ELF-1 (cell line): ENCODE data around the gene IL3.
A peak's percentile ranks its signal among the peaks of the same experiment; 100 is the strongest.

Source experiments
- DNase-seq: peaks from one replicate; pipeline ENCODE4 v3.0.0-alpha.2; 2016; ENCODE audit warnings: low read depth, low spot score

Gene IL3, protein sequence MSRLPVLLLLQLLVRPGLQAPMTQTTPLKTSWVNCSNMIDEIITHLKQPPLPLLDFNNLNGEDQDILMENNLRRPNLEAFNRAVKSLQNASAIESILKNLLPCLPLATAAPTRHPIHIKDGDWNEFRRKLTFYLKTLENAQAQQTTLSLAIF

DNA sequence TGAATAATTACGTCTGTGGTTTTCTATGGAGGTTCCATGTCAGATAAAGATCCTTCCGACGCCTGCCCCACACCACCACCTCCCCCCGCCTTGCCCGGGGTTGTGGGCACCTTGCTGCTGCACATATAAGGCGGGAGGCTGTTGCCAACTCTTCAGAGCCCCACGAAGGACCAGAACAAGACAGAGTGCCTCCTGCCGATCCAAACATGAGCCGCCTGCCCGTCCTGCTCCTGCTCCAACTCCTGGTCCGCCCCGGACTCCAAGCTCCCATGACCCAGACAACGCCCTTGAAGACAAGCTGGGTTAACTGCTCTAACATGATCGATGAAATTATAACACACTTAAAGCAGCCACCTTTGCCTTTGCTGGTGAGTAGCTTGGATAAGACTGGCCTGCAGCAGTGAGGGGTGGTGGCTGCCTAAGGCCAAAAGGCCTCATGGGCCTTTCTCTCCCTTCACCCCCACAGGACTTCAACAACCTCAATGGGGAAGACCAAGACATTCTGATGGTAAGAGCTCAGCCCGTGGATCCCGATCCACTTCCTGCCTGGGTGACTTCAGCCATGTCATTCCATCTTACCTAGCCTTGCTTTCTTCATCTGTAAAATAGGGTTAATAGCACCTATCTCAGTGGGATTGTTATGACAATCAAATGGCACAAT is at the start of gene IL3:
IL3 (plus strand) TSS at position 155 of the 661 bp plus-strand sequence; CDS start at position 207, 52 bp downstream.
- no peak for DNase-seq

DNA sequence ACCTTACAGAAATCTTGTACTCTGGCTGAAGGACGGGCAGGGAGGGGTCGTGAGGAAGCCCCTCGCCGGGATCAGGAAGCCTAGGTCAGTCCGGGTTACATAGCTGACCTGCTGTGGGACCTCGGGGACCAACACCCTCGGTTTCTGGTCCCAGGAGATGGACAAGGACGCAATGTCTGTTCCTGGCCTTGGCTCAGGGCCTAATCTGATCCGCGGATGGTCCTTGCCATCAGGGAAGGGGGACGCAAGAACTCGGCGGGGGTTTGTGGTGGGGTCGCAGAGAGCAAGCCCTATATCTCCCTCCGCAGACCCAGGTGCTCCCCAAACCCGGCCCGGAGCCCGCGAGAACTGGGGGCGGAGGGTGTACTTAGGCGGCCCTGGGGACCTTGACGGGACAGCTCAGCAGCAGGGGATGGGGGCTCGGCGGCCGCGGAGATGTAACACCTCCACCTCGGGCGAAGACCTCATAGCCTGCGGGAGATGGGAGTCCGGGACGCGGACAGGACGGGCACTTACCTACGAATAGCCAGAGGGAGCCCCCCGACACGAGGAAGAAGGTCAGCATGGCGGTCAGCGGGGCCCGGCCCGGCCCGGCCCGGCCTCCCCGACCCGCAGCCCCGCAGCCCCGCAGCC is 49.4 kb upstream of the IL3 start:
- DNase-seq = no peak

DNA sequence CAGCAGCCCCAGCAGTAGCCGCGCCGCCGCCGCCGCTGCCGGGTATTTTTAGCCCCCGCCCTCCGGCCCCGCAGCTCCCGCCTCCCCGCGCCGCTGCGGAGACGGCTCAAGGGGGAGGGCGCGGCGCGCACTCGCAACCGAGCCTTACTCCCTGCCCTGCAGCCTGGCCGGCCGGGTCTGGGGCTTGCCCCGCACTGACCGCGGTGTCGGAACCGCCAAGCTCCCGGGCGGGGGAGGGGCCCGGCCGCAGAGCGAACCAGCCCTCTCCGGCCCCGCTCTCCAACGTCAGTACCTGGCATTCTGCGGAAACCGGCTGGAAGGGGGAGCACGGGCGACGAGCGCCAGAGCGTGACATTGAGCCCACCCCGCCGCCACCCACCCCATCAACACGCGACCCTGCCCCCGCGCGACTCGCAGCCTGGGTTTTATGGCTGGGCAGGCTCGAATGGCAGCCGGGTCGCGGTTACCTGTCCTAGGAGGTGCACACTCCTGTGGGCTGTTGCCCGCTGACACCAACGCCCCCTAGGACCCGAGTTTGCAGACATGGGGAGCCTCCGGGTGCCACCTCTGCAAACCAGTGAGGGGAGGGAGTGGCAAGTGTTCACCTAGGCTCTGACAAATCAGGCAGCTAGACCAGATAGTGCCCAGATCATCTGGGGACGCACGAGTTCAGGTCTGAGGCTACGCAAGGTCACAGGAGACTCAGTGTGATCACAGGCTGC is 48.7 kb upstream of the IL3 start, which contains the start of gene ACSL6:
ACSL6 (minus strand) TSS at position 37 of the 722 bp plus-strand sequence. CDS start 105 bp downstream, outside the sequence.
- DNase-seq = no peak

DNA sequence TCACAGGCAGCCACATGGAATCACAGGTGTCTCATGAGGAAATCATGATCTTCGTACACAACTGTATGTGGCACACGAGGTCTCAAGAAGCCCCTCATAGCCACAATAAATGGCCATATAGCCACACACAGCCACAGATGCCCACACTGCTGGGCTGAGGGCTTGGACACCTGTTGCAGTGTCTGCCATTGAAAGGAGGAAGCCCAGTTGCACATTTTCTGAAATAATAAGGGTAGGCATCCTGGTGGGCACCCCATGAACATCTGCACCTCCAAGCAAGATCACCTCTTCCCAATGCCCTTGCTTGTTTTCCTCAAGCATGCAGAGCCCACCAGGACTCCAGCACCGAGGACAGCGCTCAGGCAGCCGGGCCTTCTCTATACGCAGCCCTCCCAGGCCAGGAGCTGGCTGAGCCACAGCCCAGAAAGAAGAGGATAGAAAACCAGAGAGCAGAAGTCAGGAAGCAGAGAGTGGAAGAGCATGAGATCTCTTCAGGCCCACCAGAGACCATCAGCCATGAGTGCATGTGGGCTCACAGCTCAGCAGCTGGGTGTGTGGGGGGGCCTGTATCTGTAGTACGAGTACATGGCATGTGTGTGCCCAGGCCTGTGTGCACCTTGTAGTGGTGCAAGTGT is 48.0 kb upstream of the IL3 start:
- peak; percentile 84 for DNase-seq

DNA sequence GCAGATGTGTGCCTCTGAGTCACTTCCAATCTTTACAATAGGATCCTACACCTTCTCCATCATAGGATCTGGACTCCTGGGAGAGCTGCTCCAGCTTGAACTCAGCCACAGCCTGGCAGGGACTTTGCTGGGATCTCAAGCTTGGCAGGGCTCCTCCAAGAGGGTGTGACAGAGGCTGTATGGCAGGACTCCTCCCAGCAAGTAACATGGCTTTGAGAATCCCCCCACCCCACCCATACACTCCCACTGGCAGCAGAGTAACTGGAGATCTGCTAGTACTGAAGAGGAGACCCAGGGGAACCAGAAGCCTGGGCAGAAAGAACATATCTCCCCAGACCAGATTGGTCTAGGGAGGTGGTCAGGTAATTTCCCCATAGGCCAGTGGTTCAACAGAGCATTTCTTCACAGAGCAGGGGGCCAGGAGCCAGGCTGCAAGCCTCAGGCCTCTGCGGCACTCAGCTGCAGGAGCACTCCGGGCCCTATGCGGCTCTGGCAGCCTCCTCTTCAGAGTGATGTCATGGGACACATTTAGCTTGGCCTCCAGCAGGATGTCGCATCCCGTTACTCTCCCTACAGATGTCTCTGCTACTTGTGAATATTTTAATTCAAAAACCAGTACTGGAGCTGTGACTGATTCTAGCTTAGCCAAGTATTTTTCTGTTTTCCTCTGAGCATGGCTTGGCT is 47.3 kb upstream of the IL3 start:
- no peak for DNase-seq

DNA sequence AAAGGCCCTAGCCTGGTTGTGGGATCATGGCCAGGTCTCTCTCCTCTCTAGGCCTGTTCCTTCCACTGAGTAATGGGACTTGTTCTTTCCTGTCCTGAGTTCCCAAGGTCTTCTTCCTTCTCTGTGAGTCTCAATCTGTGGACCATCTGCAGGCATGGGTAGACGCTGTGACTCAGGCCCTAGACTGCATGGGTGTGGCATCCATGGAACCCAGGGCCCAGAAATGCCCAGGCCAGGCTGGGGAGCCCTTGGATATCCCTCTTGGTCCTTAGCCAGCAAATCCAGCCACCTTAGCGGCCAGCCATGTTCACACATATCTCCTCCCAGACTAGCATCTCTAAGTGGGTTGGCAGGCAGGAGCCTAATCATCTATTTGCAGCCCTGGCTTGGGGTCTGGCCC is 46.7 kb upstream of the IL3 start:
- no peak for DNase-seq

DNA sequence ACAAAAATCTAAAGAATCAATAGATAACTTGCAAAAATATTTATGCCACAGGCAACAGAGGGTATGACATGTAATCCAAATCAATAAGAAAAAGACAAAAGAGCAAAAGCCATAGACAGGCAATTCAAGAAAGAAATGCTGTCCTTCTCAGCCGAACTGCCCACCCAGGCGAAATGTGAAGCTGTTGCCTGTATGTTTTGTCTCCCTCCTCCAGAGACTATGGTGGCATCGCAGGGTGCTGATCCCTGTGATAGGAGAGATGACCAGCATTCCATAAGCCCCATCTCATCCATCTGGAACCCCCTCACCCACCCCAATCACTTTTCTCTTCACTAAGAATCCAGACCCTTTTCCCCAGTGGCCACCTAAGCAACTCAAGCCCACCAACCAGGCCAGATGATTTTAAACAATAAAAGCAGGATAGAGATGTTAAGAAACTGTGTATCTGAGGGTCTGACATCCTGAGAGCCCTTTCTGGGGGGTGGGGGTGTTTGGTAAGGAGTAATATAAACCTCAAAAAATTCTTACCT is 43.7 kb upstream of the IL3 start:
- DNase-seq = no peak

DNA sequence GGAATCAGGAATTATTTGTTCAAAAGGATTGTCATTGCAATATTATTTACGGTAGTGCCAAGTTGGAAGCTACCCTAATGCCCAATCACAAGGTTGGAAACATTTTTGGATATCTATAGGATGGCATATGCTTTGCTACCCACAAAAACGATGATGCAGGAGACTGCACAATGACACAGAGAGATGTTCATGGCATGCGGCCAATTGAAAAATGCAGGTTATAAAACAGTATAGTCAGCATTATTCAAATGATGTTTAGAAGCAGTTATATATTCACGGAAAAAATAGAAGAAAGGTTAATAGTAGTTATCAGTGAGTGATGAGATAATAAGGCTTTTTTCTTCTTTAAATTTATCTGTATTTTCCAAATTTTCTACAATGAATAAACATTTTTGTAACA is 43.1 kb upstream of the IL3 start:
- DNase-seq = no peak

DNA sequence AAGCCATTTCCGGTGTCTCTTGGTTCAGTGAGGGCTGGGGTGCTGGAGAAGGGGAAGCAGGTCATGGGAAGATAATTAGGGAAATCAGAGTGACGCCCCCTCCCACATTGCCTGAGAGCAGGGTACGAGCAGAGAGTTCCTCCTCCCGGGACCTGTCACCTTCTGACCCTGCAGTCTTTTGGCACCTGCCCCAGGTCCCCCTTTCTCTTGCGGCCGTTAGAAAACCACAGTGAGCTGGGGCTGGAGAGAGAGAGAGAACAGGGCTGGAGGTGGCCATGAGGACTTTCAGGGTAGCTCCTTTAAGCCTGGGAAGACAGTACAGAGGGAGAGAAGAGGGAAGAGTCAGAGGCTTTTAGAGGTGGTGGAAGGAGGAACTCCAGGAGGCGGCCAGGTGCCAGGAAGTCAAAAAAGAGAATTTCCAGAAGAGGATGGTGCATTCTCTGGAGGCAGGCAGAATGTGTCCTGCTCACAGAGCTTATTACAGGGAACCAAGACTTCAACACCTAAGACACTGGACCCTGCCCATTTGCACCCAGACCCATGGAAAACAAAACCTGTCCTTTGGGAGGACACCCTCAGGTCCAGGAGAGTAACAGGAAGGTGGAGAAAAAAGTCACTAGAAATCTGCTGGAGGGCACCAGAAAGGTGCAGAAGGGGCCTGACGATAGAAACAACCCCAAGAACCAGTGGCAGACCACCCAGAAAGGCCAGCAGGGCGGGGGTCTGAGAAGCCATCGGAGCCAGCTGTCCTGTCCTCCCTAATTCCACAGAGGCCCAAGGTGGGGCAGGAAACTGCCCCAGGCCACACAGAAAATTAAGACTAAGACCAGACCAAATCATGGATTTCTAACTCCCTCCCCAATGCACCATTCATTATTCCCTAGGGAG is 42.5 kb upstream of the IL3 start:
- no peak for DNase-seq

DNA sequence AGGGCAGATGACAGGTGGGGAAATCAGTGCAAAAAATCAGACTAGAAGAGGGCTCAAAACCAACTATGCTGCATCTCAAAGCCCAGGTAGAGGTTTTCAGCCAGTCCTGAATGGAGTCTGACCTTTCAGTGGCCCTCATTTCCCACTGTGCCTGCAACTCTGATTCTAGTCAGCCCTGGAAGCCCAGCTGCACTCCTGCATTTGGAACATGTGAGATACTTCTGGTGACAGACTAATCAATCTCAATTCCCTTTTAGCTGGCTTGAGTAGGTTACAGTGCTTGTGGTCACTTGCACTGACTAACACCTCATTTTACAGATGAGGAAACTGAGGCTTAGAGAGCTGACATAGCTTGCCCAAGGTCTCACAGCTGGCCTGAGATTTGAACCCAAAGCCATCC is 41.1 kb upstream of the IL3 start:
- DNase-seq = no peak

DNA sequence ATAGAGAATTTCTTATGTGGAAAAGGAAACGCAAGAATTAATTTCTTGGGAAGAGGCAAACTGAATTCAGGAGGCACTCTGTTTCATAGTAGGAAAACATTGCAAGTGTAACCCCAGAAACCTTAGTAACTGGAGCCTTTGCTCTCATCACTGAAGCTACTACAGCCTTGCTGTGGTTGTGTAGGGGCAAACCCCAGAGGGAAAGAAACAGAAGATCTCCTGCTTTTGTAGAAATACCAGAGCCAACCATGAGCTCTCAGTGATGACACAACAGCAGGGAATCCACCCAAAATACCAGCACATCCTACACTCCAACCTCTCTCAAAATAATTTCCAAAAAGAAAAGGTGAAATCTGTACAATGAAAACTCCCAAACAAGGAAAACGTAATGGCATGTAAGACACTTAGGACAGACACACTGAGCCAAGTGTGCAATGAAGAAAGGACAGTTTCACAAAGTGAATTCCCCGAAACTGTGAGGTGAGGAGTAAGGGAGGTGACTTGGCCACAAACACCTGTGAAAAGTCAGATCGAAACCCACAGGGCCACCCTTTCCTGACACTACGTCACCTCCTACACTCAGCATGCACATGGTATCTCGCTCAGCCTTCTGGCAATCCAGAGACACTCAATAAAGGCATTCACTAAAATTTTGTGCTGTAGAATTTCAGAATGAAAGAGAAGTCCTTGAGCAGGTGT is 40.4 kb upstream of the IL3 start:
- no peak for DNase-seq

DNA sequence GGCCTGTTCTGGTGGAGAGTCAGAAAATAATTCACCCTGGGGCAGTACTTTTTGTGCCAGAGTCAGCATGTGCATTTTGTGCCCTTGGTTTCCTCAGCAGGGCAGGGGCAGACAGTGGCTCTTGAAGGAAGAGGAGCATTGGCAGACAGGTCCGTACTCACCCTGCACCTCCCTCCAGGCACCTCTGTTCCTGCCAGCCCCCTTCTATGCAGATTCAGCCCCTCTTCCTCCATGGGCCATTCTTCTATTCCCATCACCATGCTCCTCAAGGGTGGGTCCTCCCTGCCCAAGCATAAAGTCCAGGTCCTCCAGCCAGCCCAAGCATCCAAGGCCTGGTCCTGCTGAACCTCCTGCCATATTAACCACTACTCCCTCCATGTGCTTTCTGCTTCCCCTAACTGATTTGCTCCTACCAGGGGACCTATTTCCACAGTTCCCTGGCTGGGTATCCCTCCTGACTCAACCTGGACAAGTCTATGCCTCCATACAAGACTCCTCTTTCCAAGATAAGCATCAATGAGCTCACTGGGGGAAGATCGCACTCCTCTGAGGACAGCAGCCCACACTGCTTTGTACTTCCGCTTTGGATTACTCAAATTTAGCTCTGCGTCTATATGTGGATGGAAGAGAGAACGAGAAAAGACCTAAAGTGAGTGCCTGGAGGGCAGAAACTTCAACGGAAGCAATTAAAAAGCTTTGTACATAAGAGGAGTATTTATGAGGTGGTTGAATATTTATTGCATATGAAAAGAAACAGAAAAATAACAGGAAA is 39.7 kb upstream of the IL3 start:
- no peak for DNase-seq

DNA sequence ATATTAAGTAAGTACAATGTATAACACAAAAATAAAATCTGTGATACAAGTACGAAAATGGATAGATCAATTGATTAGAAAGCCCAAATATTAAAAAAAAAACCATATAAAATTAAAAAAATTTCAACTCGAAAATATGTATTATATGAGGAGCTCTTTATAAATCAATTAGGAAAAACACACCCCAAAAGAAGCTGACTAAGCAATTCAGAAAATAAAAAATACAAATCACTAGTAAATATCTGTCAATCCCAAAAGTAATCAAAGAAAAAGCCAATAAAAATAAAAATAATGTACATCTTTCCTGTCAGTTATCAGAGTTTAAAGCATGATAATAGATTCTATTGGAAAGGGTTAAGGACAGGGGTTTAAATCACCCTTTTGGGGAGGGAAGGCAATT is 38.8 kb upstream of the IL3 start:
- no peak for DNase-seq

DNA sequence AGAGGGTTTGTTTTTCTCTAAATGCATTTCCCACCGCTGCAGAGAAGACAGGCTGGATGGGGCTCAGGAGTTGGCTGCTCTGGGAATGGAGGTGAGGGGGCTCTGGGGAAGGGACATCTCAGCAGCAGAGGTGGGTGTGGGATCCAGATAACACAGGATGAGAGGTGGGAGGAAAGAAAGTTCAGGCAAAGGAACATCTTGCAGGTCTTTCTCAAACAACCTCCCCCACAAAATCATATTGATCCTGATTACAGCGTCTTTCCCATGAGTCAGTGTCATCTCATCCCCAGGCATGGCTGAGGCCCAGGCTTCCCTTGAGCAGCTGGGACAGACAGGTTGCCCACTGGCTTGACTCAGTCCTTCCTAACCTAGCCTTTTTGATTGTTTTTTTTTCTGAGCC is 37.7 kb upstream of the IL3 start:
- no peak for DNase-seq

DNA sequence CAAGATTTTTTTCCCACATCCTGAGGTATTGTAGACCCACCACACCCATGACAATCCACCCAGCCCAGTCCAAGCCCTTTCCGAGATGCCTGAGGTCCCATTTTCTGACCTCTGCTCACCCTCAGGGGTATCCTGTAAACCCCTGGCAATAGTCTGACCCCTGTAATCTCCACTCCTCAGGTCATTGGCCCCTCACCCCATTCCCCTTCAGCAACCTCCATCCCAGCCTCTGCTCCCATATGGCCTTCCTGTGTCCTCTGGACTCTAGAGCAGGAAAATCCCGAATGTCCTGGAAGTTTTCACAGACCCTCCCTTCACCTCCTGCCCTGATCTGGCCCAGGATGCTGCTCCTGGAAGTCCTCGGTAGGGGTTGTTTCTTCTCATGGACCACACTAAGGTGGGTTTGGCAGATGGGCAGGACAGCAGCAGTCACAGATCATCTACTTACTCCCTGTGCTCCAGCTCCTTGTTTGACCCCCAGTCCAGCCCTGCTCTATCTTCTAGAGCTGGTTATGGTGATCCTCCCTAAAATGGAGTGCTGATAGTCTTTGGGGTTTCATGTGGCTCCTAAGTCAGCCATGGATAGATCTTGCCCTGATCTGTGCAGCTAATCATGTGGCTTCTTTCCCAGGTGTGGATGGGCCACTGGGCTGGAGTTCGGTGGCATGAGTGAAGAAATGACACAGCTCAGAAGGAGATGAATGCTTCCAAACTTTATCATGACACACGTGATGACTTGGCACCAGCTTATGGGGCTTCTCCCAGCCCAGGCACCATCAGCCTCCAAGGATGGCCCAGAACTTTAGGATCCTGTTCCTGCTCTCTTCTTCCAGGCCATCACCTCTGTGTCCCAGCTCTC is 37.0 kb upstream of the IL3 start:
- DNase-seq = no peak

DNA sequence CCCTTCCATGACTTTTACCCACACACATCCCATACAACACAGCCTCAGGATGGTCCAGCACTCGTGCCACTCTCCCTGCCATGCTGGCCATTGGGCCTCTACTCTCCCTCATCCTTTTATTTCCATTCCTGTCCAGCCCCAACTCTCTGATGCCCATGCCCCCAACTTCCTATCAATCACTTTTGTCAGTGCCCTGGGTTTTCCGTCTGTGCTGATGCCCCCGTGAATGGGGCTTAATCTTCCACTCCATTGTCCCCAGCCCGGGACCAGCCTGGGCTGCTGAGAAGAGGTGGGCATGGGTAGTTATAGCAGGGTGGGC is 36.4 kb upstream of the IL3 start:
- DNase-seq = no peak

DNA sequence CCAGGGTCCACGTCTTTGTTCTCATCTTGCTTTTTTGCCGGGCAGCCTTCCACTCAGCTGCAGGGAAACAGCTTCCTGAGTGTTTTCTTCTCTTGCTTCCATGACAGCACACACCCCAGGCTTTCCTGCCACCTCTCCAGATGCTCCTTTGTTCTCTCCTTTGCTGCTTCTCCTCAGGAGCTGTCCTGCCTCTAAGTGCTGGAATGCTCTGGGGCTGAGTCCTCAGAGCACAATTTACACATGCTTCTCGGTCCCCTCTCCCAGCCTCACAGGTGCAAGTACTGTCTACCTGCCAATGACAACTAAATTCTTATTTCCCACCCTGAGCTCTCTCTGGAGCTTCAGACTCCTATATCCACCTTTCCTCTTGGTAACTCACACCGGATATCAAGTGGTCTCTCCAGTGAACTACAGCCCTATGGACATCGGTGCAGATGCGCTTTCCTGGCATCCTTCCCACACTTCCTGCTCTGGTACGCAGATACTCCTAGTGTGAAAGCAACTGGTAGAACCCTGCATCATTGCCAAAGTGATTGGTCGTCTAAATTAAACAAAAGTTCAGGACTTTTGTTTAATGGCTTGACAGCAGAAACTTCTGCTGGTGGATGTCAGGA is 35.6 kb upstream of the IL3 start:
- peak; percentile 34 for DNase-seq
